HL-60 (cell line): ENCODE results near the gene EMP2.

Experiments
- CTCF ChIP-seq: IDR thresholded peaks from one replicate; pipeline ENCODE4 v1.5.1; 2011; ENCODE audit warnings: low read length, control low read depth, inconsistent platforms; ENCODE audit not compliant: insufficient read depth
- POLR2AphosphoS5 ChIP-seq: IDR thresholded peaks from 2 replicates; pipeline ENCODE4 v1.6.1; 2012; ENCODE audit warnings: low read depth

GRCh38 chr16:10494343-10495030, 85.9 kb downstream of the EMP2 start:
- TF ChIP-seq CTCF (no peak), POLR2AphosphoS5 (no peak)
